ENCODE results near the gene PCDHGA1. TPM values are rescaled to one million over a fixed set of nuclear protein-coding genes. Genes with fewer than 3 reads are reported as not detected.

PCDHGA1 gene
- total and polyA plus RNA-seq, 2 experiments from 2014 or later = 0.33 TPM; not detected in 1

GRCh38 chr5:141484641-141485311 lies 154.5 kb downstream of the PCDHGA1 start, which contains the start of gene PCDHGC4:
TSS of gene PCDHGC4 (plus strand) at chr5:141485030. CDS start at chr5:141485174, 144 bp downstream.
- no peak within 1 kb of the TSS for H2AFZ ChIP-seq
- 7% methylated on average over 35 of the region's 39 CpGs for WGBS (ENCODE audit: low lambda C conversion rate, missing lambda C conversion rate)
- H3K4me2 ChIP-seq = peak within 1 kb of the TSS; percentile 90

DNA sequence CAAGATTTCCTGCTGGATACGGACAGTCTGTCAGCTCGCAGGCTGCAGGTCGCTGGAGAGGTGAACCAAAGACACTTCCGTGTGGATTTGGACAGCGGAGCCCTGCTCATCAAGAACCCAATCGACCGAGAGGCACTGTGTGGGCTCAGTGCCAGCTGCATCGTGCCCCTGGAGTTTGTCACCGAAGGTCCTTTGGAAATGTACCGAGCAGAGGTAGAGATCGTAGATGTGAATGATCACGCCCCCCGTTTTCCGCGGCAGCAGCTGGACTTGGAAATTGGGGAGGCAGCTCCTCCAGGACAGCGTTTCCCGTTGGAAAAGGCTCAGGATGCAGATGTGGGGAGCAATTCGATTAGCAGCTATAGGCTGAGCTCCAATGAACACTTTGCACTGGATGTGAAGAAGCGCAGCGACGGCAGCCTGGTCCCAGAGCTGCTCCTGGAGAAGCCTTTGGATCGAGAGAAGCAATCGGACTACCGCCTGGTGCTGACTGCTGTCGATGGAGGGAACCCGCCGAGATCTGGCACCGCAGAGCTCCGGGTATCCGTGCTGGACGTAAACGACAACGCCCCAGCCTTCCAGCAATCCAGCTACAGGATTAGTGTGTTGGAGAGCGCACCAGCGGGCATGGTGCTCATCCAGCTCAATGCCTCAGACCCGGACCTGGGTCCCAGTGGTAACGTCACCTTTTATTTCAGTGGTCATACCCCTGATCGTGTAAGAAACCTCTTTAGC lies 155.2 kb downstream of the PCDHGA1 start:
- Histone ChIP-seq H3K9me2 (replicated peaks; ENCODE audit: insufficient read depth) (no peaks in the 10 kb centered on the region), H3K4me1 (ENCODE audit: insufficient read depth) (no peaks in the 10 kb centered on the region), H3K27me3 (peaks cover 9% of the 10 kb centered on the region), H3K27ac (no peak overlapping the region), H3K36me3 (replicated peaks; ENCODE audit: insufficient read depth, low read depth) (no peaks in the 10 kb centered on the region), H2AFZ (no peak overlapping the region), H3K79me2 (peaks cover 19% of the 10 kb centered on the region), H4K20me1 (ENCODE audit: insufficient read depth, poor library complexity, severe bottlenecking) (no peaks in the 10 kb centered on the region), H3K9me3 (ENCODE audit: low read depth) (no peaks in the 10 kb centered on the region), H3K4me3 (peak overlapping the region; percentile 30), H3K4me2 (peak overlapping the region; percentile 90)
- 46% methylated on average over 38 of the region's 38 CpGs for WGBS (ENCODE audit: low lambda C conversion rate, missing lambda C conversion rate)
- TF ChIP-seq CTCF (IDR thresholded peaks at IDR 0.05; ENCODE audit: poor library complexity) = no peak
- TF ChIP-seq EZH2 (IDR thresholded peaks at IDR 0.05; ENCODE audit: borderline replicate concordance) = peak; percentile 4
- DNase-seq (ENCODE audit: low spot score) = no peak

More at GRCh38 chr5:141484641-141485311, 154.5 kb downstream of the PCDHGA1 start, which contains the start of gene PCDHGC4:
- TF ChIP-seq CTCF (IDR thresholded peaks at IDR 0.05; ENCODE audit: poor library complexity) = no peak
- TF ChIP-seq EZH2 (IDR thresholded peaks at IDR 0.05; ENCODE audit: borderline replicate concordance) = peak; percentile 48
- no peak for TF ChIP-seq EZH2phosphoT487 (IDR thresholded peaks at IDR 0.05; ENCODE audit: low read depth, severe bottlenecking, unreplicated experiment)
- peaks cover 9% of the 10 kb centered on the region for H3K27me3 ChIP-seq
- H3K4me1 ChIP-seq (ENCODE audit: insufficient read depth) = no peaks in the 10 kb centered on the region
- no peak within 1 kb of the TSS for H3K27ac ChIP-seq
- no peaks in the 10 kb centered on the region for H3K9me3 ChIP-seq (ENCODE audit: low read depth)
- H3K9me2 ChIP-seq (replicated peaks; ENCODE audit: insufficient read depth) = no peaks in the 10 kb centered on the region
- H3K79me2 ChIP-seq = peaks cover 25% of the 10 kb centered on the region
- H3K36me3 ChIP-seq (replicated peaks; ENCODE audit: insufficient read depth, low read depth) = no peaks in the 10 kb centered on the region
- peak; percentile 38 for DNase-seq (ENCODE audit: low spot score)
- H4K20me1 ChIP-seq (ENCODE audit: insufficient read depth, poor library complexity, severe bottlenecking) = no peaks in the 10 kb centered on the region
- H3K4me3 ChIP-seq = peak within 1 kb of the TSS; percentile 30

- Histone ChIP-seq H3K9me2 (replicated peaks; ENCODE audit: insufficient read depth) (no peaks in the 10 kb centered on the region), H3K4me1 (ENCODE audit: insufficient read depth) (no peaks in the 10 kb centered on the region), H3K9me3 (ENCODE audit: low read depth) (no peaks in the 10 kb centered on the region), H3K4me3 (no peak overlapping the region), H3K4me2 (no peak overlapping the region), H3K36me3 (replicated peaks; ENCODE audit: insufficient read depth, low read depth) (no peaks in the 10 kb centered on the region), H4K20me1 (ENCODE audit: insufficient read depth, poor library complexity, severe bottlenecking) (no peaks in the 10 kb centered on the region), H2AFZ (no peak overlapping the region), H3K79me2 (peaks cover 15% of the 10 kb centered on the region), H3K27me3 (peaks cover 15% of the 10 kb centered on the region), H3K27ac (no peak overlapping the region)
- WGBS (ENCODE audit: low lambda C conversion rate, missing lambda C conversion rate) = 98% methylated on average over 9 of the region's 9 CpGs
- no peak for DNase-seq (ENCODE audit: low spot score)
- TF ChIP-seq EZH2phosphoT487 (IDR thresholded peaks at IDR 0.05; ENCODE audit: low read depth, severe bottlenecking, unreplicated experiment) = no peak
- TF ChIP-seq CTCF (IDR thresholded peaks at IDR 0.05; ENCODE audit: poor library complexity) = no peak
- no peak for TF ChIP-seq EZH2 (IDR thresholded peaks at IDR 0.05; ENCODE audit: borderline replicate concordance)
Observed at GRCh38 chr5:141486091-141486490, 155.8 kb downstream of the PCDHGA1 start.

Data from hepatocyte (in vitro differentiated cells).